Urinary bladder (tissue), 4 donors: ENCODE measurements around the gene CDH8. TPM values are rescaled to one million over a fixed set of nuclear protein-coding genes. Genes with fewer than 3 reads are reported as not detected.
A peak's percentile ranks its signal among the peaks of the same experiment; 100 is the strongest.
"Not testable (repeated sequence)": the region's sequence is repeated elsewhere in the genome, so short reads cannot be mapped to it uniquely, and the experiment has no call there.

Experiments used
- DNase-seq: peaks from one replicate; pipeline ENCODE4 v3.0.0-alpha.2; 2015; ENCODE audit errors: extremely low spot score
- H3K27ac ChIP-seq: one replicate; pipeline ENCODE4 v1.5.1; 2013; ENCODE audit warnings: low read depth, mild to moderate bottlenecking, moderate library complexity
- H3K36me3 ChIP-seq: one replicate; pipeline ENCODE4 v1.6.1; 2013; ENCODE audit warnings: mild to moderate bottlenecking, moderate library complexity; ENCODE audit not compliant: insufficient read depth
- H3K4me1 ChIP-seq: one replicate; pipeline ENCODE4 v1.6.1; 2013; ENCODE audit warnings: mild to moderate bottlenecking, moderate library complexity; ENCODE audit not compliant: insufficient read depth
- H3K4me3 ChIP-seq: one replicate; pipeline ENCODE4 v1.5.1; 2013; ENCODE audit warnings: low read depth, low read length
- WGBS: extraction: QIAGEN DNeasy Blood & Tissue Kit; methylation state at CpG from one replicate; pipeline ENCODE4 v1.1.7; 2013; 5-methylcytosine and 5-hydroxymethylcytosine counted together
- polyA plus RNA-seq: library from polyadenylated mRNA; stranded (reverse); fragments of 200-250 nt; gene quantifications from one replicate; pipeline ENCODE4 v1.2.3, GENCODE V29; 2013
- total RNA-seq: library from RNA; depleted of rRNA; stranded (reverse); fragments of >200 nt; gene quantifications from one replicate; pipeline ENCODE4 v1.2.3, GENCODE V29; 2014
- donor health status: healthy with polysubstance abuse.
- donor health status: healthy.

Gene CDH8
- total and polyA plus RNA-seq, 2 donors: 0.51 to 8.9 TPM

GRCh38 chr16:61834082-61834481, 202.2 kb downstream of the CDH8 start:
- DNase-seq: no peak
- no peaks in the 10 kb centered on the region for H3K36me3 ChIP-seq
- H3K4me3 ChIP-seq: no peak overlapping the region
- H3K27ac ChIP-seq: no peak overlapping the region
- WGBS: 77% methylated on average over 2 of the region's 2 CpGs
- no peaks in the 10 kb centered on the region for H3K4me1 ChIP-seq

GRCh38 chr16:61831351-61831917, 204.8 kb downstream of the CDH8 start:
- DNase-seq: no peak
- H3K27ac ChIP-seq: no peak overlapping the region
- WGBS: 38% methylated on average over 5 of the region's 5 CpGs

GRCh38 chr16:61829631-61830030, 206.6 kb downstream of the CDH8 start:
- H3K4me3 ChIP-seq: no peak overlapping the region
- WGBS: 40% methylated on average over 2 of the region's 2 CpGs
- no peaks in the 10 kb centered on the region for H3K4me1 ChIP-seq
- no peak for DNase-seq
- H3K27ac ChIP-seq: no peak overlapping the region
- no peaks in the 10 kb centered on the region for H3K36me3 ChIP-seq

More at GRCh38 chr16:61831351-61831917, 204.8 kb downstream of the CDH8 start:
- Histone ChIP-seq H3K4me1 (no peaks in the 10 kb centered on the region), H3K36me3 (no peaks in the 10 kb centered on the region), H3K4me3 (no peak overlapping the region)

GRCh38 chr16:61823326-61823725, 212.9 kb downstream of the CDH8 start:
- no peak overlapping the region for H3K4me3 ChIP-seq
- no peaks in the 10 kb centered on the region for H3K4me1 ChIP-seq
- no peaks in the 10 kb centered on the region for H3K36me3 ChIP-seq
- no peak overlapping the region for H3K27ac ChIP-seq
- DNase-seq: no peak
- WGBS: 91% methylated on average over 1 of the region's 1 CpG

GRCh38 chr16:61820820-61821219, 215.4 kb downstream of the CDH8 start:
- Histone ChIP-seq H3K4me3 (no peak overlapping the region), H3K4me1 (no peaks in the 10 kb centered on the region), H3K36me3 (no peaks in the 10 kb centered on the region), H3K27ac (no peak overlapping the region)
- no peak for DNase-seq
- 91% methylated on average over 2 of the region's 2 CpGs for WGBS

GRCh38 chr16:61820398-61820797, 215.8 kb downstream of the CDH8 start:
- Histone ChIP-seq H3K27ac (no peak overlapping the region), H3K4me1 (no peaks in the 10 kb centered on the region), H3K4me3 (no peak overlapping the region), H3K36me3 (no peaks in the 10 kb centered on the region)
- no peak for DNase-seq

- Histone ChIP-seq H3K4me1 (no peaks in the 10 kb centered on the region), H3K27ac (no peak overlapping the region), H3K36me3 (no peaks in the 10 kb centered on the region), H3K4me3 (no peak overlapping the region)
- DNase-seq: no peak
- 82% methylated on average over 1 of the region's 1 CpG for WGBS
Observed at GRCh38 chr16:61818850-61819249, 217.4 kb downstream of the CDH8 start.

- Histone ChIP-seq H3K27ac (no peak overlapping the region), H3K4me1 (no peaks in the 10 kb centered on the region), H3K4me3 (no peak overlapping the region), H3K36me3 (no peaks in the 10 kb centered on the region)
- WGBS: 78% methylated on average over 8 of the region's 8 CpGs
- DNase-seq: no peak
Observed at GRCh38 chr16:61817583-61818278, 218.5 kb downstream of the CDH8 start.

GRCh38 chr16:61814726-61815347, 221.4 kb downstream of the CDH8 start:
- no peak overlapping the region for H3K4me3 ChIP-seq
- peak; percentile 2 for DNase-seq
- H3K36me3 ChIP-seq: no peaks in the 10 kb centered on the region
- H3K4me1 ChIP-seq: no peaks in the 10 kb centered on the region
- H3K27ac ChIP-seq: no peak overlapping the region

- Histone ChIP-seq H3K4me3 (no peak overlapping the region), H3K27ac (no peak overlapping the region), H3K4me1 (no peaks in the 10 kb centered on the region), H3K36me3 (no peaks in the 10 kb centered on the region)
- 88% methylated on average over 8 of the region's 8 CpGs for WGBS
- no peak for DNase-seq
Observed at GRCh38 chr16:61813339-61813738, 222.9 kb downstream of the CDH8 start.

- no peaks in the 10 kb centered on the region for H3K4me1 ChIP-seq
- H3K4me3 ChIP-seq: no peak overlapping the region
- no peak for DNase-seq
- H3K36me3 ChIP-seq: no peaks in the 10 kb centered on the region
- H3K27ac ChIP-seq: no peak overlapping the region
Observed at GRCh38 chr16:61812251-61812650, 224.0 kb downstream of the CDH8 start.

GRCh38 chr16:61807551-61807950, 228.7 kb downstream of the CDH8 start:
- no peak for DNase-seq
- no peak overlapping the region for H3K4me3 ChIP-seq
- H3K4me1 ChIP-seq: no peaks in the 10 kb centered on the region
- WGBS: 88% methylated on average over 3 of the region's 3 CpGs
- no peak overlapping the region for H3K27ac ChIP-seq
- no peaks in the 10 kb centered on the region for H3K36me3 ChIP-seq

GRCh38 chr16:61801217-61801616, 235.0 kb downstream of the CDH8 start:
- DNase-seq, H3K4me3 ChIP-seq, H3K4me1 ChIP-seq, H3K36me3 ChIP-seq, H3K27ac ChIP-seq: not testable (repeated sequence)
- 98% methylated on average over 7 of the region's 10 CpGs for WGBS

GRCh38 chr16:61798741-61799140, 237.5 kb downstream of the CDH8 start:
- no peak overlapping the region for H3K4me3 ChIP-seq
- no peak for DNase-seq
- H3K36me3 ChIP-seq: no peaks in the 10 kb centered on the region
- no peaks in the 10 kb centered on the region for H3K4me1 ChIP-seq
- no peak overlapping the region for H3K27ac ChIP-seq
- WGBS: 82% methylated on average over 2 of the region's 2 CpGs
